NCI-H1105 treated with DMSO at 0.1 percent for 48 hours (cell line): Measurements from ENCODE around the gene CLCA2.
A peak's percentile ranks its signal among the peaks of the same experiment; 100 is the strongest.

ENCODE experiments used
- DNase-seq: peaks from one replicate; lab custom pipeline; 2025; lab: John Stamatoyannopoulos, UW

The CLCA2 gene, protein sequence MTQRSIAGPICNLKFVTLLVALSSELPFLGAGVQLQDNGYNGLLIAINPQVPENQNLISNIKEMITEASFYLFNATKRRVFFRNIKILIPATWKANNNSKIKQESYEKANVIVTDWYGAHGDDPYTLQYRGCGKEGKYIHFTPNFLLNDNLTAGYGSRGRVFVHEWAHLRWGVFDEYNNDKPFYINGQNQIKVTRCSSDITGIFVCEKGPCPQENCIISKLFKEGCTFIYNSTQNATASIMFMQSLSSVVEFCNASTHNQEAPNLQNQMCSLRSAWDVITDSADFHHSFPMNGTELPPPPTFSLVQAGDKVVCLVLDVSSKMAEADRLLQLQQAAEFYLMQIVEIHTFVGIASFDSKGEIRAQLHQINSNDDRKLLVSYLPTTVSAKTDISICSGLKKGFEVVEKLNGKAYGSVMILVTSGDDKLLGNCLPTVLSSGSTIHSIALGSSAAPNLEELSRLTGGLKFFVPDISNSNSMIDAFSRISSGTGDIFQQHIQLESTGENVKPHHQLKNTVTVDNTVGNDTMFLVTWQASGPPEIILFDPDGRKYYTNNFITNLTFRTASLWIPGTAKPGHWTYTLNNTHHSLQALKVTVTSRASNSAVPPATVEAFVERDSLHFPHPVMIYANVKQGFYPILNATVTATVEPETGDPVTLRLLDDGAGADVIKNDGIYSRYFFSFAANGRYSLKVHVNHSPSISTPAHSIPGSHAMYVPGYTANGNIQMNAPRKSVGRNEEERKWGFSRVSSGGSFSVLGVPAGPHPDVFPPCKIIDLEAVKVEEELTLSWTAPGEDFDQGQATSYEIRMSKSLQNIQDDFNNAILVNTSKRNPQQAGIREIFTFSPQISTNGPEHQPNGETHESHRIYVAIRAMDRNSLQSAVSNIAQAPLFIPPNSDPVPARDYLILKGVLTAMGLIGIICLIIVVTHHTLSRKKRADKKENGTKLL

DNA sequence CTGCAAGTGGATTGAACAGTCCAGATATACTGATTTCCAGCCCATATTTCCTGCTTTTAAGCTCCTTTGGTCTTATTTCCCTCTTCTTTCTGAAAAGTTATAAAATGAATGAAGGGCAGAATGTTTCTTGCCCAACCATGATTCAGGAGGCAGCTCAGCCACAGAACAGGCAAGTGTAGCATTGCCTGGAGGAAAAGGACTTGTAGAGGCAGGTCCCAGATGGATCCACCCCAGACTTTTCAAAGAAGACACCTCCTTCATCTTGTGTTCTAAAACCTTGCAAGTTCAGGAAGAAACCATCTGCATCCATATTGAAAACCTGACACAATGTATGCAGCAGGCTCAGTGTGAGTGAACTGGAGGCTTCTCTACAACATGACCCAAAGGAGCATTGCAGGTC lies at the start of gene CLCA2:
Gene CLCA2, plus strand, starts transcription at position 299 of the 400 bp plus-strand sequence. Its CDS starts 77 bp downstream, at position 376.
- no peak for DNase-seq

DNA sequence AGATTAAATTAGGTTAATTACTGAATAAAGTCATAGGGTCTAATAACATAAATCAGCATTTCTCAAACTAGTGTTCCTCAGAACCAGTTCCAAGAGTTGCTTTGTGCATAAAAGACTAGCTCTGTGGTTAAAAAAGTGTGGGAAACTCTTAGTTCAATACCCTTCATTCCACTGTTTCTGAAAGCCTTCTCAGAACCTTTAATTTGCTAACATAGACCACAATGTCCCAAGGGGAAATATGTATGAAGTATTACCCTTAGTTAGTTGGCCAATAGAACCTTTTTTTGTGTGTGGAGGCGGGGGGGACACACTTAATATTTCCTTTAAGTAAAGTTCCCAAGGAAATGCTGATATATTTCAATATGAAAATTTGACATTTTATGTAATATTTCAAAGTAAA lies 48.3 kb upstream of the CLCA2 start:
- no peak for DNase-seq

DNA sequence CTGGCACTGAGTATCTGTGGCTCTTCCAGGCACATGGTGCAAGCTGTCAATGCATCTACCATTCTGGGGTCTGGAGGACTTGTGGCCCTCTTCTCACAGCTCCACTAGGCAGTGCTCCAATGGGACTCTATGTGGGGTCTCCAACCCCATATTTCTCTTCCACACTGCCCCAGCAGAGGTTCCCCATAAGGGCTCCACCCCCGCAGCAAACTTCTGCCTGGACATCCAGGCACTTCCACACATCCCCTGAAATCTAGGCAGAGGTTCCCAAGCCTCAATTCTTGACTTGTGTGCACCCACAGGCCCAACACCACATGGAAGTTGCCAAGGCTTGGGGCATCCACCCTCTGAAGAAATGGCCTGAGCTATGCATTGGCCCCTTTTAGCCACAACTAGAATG lies 46.6 kb upstream of the CLCA2 start:
- no peak for DNase-seq

DNA sequence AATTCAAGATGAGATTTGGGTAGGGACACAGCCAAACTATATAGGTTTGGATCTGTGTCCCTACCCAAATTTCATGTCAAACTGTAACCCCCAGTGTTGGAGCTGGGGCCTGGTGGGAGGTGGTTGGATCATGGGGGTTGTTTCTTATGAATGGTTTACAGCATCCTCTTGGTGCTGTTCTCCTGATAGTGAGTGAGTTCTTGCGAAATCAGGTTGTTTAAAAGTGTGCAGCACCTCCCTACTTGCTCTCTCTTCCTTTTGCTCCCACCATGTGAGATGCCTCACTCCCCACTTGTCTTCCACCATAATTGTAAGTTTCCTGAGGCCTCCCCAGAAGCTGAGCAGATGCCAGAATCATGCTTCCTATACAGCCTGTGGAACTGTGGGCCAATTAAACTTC lies 45.2 kb upstream of the CLCA2 start:
- no peak for DNase-seq

DNA sequence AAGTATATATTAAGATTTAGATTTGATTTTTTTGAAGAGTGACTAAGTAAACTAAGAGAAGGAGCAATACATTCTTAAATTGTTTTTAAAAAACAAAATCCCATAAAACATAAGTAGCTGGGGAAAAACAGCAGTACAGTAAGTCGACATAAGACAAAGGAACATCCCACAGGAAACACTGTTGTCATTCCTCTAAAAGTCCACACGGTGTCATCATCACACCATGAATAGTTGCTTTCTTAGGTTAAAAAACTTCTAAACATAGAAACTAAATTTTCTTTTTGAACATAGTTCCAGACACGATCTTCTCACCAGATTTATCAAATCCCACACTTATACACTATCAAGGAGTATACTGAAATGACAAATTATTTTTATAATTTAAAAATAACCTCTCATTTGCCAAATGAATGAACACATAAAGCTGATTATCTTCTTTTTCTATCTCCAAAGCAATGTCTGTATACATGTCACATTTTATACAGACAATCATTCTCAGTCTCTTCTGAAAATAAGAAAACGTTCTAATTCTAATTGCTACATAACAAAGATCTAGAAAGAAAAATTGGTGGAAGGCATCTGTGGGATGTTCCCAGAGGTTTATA lies 43.6 kb upstream of the CLCA2 start:
- DNase-seq: peak; percentile 68

DNA sequence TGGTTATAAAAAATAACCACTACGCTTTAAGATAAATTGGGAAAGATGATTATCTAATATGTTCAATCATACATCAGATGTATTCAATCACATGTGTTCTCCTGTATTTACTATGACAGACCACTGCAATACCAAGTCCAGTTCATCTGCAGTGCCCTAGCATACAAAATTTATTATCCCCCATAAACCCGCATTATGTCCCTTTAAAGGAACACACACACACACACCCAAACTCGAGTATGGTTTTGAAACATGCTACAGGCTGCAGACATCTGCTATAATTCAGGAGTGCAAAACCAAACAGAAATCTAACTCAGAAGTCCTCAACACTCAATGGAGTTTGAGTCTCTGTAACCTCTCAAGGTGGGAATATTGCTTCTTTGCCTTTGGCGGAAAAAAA lies 42.7 kb upstream of the CLCA2 start:
- DNase-seq: no peak

DNA sequence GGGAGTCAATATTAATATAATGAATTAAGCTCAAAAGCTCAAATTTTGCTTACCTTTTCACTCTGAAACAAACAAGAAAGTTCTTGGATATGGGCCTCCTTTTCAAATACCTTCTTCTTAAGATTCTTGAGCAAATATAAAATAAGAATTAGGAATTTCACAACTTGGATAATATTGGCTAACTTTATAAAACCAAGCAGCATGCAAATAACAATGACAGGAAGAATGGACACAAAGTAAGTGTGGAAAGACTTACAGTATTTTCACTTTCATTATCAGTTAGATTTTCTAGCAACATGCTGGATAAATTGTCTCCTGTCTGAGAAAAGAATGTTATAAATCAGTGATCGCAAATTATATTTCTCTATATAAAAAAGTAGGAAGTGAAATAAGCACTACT lies 41.1 kb upstream of the CLCA2 start:
- DNase-seq: no peak

DNA sequence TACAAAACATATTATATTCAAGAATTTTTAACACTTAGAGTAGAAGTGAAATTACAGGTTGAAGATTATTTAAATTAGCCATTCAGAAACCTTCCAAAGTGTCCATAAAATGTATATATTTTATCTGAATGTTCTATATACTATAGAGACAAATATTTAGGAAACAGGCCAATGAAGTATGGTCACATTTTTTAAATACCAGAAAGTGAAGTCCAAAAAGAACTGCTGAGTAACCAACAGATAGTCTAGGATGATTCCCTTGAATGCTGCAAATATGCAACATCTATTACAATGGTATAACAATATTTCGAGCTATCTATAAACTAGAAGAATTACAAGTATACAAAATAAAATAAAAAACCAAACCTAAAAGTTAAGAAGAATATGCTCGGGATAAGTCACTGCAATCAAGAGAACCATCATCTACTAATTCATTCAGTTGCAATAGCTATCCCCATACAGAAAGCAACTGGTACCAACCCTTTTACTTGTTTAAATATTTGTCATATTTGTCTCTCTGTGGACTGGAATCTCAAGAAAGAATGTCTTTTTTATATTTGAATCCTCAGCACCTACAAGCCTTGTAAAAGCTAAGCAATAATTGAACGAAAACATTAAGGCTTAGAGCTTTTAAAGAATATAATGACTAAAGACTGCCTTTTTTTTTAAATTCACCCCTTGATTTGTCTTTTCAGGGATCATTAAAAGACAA lies 35.9 kb upstream of the CLCA2 start:
- no peak for DNase-seq

DNA sequence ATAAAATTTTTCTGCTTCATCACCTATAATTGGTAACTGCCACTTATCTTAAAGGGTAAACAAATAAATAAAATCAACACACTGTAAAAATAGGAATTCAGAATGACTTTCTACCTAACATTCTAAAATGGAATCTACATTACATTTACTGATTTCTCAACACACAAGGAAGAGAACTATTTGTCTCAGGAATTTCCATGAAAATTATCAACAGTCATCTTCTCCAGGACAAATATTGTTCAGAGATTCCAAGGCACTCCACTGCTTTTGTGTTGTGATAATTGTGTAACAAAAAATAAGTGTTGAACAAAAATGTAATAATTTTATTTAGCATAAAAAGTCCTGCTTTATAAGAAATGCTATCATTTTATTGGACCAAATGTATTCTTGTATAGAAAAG lies 35.2 kb upstream of the CLCA2 start:
- DNase-seq: no peak

DNA sequence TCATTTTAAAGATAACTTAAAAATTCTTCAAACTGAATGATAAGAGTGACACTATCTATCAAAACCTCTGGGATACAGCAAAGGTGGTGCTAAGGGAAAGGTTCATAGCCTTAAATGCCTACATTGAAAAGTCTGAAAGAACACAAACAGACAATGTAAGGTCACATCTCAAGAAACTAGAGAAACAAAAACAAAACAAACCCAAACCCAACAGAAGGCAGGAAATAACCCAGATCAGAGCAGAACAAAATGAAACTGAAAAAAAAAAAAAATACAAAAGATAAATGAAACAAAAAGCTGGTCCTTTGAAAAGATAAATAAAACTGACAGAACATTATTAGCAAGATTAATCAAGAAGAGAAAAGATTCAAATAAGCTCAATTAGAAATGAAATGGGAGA lies 34.7 kb upstream of the CLCA2 start:
- DNase-seq: no peak

DNA sequence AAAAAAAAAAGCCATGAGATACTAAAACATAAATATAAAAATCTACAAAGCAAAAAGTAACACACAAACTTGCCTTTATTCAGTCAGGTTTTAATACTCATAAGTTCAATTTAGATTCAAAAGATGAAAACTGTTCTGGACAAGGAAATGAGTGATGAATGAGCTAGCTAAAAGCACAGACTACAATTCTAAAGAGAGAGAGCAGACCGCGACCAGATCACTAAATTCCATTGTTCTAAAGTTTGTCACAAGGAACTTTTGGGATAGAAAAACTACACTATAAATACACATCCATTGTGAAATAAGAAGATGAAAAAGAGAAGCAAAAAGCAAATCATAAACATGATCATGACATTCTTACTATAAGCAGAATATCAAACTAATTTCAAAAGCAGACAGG lies 29.6 kb upstream of the CLCA2 start:
- DNase-seq: no peak

DNA sequence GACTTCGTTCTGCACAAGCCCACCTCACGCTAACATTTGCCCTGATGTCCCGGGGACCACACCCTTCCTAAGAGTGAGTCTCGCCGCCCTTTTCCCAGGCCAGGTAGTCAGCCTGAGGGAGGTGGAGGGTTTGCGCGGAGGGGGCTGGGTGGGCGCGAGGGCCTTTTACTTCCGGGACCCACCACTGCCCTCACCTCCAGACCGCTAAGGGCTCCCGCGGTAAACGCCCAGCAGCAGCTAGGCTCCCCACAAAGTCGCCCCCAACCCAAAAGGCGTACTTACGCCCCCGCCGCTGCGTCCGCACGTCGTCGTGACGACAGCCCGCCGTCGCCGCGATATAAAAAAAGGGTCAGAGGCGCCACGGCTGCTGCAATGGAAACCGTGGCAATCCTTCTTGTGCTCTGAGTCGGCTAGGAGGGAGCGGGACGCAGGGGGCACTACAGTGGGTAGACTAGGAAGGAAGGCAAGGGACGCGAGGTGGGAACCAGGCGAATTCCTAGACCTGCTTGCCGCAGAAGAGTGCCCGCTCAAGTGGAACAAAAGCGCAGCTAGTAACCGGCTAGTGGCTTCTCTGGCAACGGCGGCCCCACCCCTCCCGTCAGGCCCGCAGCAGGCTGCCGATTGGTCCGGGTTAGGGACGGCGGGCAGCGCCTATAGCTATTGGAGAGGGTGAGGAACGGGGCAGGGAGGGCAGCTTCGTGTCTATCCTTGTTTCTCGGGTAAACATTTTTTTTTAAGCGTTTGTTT lies 28.0 kb upstream of the CLCA2 start, which contains the start of gene ODF2L:
Gene ODF2L, minus strand, starts transcription at position 573 of the 747 bp plus-strand sequence. CDS start 9,296 bp downstream, outside the sequence.
- peak; percentile 92 for DNase-seq

DNA sequence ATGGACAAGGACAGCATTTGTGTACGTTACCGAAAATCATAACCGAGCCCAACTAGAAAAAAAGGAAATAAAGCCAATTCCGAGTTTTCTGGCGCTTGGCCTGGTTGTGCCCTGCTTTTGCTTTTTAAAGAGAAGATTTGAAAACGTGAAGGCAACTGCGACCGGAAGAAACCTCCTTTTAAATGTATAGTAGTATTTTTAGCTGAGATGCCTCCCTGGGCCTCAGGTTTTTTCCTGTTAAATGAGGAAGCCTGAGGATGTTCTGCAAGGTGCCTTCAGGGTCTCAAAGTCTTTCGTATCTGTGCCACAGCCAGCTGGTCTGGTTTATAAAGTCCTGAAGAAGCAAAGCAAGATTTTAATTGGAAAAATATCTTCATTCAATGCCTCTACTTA lies 27.5 kb upstream of the CLCA2 start:
- no peak for DNase-seq

DNA sequence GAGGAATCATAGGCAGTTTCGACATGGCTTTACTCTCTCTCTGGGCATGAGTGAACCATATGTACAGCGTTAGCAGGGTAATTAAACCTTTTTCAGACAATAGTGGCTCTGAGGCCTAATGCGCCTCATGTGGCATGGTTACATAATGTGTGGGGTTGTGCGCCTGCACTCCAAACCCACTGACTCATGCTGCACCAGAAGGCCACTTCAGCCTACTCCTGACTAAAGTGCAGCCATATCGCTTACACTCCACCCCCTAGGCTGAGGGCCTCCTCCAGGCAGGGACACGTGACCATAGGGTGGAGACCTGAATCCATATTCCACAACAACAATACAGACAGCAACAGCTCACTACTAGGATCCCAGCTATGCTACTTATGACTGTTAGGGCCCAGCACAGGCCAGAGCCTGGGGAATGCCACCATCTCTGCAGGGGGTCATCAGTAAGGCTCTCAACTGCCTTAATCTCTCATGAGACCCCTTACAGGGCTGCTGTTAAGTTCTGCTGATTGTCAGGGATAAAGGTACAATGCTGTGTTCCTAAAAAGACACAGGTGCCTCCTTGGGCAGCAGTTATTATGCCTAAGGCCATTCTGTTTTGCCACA lies 14.5 kb upstream of the CLCA2 start:
- no peak for DNase-seq

DNA sequence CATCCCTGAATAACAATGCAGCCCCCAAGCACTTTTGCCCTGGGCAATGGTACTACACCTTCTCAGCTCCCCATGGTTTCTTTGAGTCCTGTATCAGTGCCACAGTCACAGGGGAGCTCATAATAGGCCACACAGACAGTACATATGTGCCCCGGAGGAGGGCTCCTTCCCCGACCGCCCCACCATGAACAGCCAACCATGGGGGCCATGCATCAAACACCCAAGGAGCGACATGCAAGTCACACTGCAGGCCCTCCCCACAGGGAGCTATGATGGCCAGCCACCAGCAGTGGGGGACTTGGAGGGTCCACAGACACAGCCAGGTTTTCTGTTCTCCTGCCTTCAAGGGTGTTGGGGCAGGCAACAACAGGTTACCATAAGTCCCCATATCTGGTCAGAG lies 13.1 kb upstream of the CLCA2 start:
- no peak for DNase-seq

DNA sequence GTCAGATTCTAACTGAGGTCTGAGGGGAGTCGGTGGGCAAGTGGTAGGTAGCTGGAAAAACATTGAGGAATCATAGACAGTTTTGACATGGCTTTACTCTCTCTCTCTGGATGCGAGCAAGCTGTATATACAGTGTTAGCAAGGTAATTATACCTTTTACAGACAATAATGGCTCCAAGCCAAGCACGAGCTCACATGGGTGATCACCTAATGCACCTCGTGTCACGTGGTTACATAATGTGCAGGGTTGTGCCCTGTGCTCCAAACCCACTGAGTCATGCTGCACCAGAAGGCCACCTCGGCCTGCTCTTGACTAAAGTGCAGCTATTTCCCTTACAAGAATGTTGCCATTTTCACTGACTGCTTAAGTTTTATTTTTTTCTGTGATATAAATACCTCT lies 7.6 kb upstream of the CLCA2 start:
- peak; percentile 79 for DNase-seq

DNA sequence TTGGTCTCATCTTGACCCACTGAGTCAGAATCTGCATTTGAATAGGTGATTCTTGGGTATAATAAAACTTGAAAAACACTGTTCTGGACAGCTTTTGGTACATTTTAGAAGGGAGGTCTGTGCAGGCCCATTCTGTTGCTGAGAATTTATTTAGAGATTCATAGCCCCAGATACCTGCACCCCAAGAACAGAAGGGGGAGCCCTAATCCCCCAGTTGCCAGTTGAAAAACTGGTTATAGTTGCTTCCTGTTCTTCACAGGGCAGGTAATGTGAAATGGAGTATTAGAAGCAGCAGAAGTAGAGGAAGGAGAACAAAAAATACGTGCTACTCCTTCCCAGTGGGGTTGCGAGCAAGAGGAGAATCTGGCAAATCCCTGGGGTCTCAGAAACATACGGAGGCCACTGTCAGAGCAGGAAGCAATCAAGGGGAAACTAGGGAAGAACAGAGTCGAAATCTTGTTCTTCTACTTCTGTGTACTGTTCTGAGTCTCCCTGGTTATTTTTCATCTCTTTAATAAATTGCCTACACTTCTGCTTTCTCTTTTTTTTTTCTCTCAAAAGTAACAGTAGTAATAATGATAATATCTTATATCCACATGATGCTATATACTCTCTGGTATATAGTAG lies 4.6 kb upstream of the CLCA2 start:
- peak; percentile 17 for DNase-seq

DNA sequence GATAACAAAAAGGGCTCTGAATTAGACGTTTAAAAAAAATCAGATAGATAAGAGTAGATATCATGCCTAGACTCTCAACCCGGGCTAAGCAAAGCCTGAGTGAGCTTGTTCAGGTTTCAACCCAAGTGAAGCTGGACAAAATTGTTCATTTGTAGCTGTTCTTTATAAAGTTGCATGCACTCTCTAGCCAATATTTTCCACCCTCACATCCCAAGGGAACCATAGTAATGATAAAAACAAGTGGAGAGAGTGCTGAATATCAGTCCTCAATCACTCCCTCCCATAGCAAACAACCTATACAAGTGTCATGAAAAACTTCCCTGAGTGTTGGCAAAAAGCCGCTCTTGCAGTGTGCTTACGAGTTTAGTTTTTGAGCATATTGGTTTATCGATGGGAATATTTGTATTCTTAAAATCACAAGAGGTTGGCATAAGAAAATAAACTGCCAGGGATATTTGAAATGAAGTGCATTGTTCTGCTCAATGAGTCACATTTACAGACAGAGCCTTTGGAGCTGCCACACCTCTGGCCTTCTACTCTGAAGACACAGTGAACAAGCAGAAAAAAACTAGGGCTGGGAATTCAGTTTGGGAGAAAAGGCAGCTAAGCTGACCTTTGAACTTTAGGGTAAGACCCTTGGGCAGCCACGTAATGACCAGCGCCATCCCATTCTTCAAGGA lies 2.2 kb upstream of the CLCA2 start:
- DNase-seq: no peak

DNA sequence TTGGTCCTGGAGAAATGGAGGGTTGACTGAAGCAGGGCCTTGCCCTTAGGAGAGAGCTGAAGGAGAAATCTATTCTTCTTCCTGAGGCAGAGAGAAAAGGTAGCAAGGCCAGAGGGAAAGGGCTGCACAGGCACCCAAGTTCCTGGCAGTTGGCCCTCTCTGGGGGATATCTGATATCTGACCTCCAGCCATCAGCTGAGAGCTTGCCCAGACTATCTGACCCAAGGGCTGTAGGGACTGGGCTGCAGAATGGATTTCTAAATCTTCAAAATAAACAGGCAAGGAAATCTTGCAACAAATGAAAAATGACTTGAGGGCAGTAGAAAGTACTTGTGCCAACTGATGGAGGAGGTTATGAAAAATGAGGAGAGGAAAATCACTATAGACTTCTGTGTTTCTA lies 498 bp upstream of the CLCA2 start:
- DNase-seq: no peak
